Muscle of arm (tissue), 12 donors: Measurements from ENCODE around the gene PAH. TPM values are rescaled to one million over a fixed set of nuclear protein-coding genes. Genes with fewer than 3 reads are reported as not detected.

ENCODE experiments used
- DNase-seq: peaks from one replicate; pipeline ENCODE4 v3.0.0-alpha.2; 2013
- polyA plus RNA-seq, 12 donors: library from polyadenylated mRNA; unstranded; fragments of 120-200 nt; gene quantifications; one replicate each; pipeline ENCODE4 v1.2.1, GENCODE V29; 2013; ENCODE audit not compliant: insufficient read length in 12 of 12

Gene PAH
- polyA plus RNA-seq, 12 donors, result 0.15 to 3.7 (median 0.32) TPM; not detected in 5

DNA sequence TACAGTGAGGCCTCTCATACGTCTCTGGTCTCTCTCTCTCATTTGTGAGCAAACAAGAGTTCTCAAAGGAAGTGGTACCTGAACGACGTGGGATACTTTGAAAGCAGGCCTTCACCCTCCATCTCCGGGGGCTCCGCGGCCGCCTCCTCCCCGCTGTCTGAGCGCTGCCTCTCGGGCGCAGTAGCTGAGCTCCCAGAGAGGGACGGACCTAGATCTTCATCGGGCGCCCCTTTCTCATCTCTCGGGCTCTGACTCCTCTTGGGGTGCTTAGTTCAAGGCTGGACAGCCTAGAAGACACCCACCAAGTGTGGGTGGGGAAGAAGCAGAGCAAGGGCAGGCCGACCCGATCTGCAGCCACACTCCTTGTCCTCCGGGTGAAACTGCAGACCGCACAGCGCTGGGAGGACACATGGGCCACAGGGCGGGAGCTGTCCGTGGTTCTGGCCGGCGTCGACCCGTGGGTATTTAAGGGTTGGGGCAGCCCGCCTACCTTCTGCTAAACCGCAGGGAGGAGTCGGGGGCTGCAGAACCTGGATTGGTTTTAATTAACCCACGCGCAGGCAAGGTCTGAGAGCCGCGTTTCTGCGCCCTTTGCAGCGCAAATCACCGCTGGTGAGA is 92.7 kb downstream of the PAH start:
- peak; percentile 57 for DNase-seq

DNA sequence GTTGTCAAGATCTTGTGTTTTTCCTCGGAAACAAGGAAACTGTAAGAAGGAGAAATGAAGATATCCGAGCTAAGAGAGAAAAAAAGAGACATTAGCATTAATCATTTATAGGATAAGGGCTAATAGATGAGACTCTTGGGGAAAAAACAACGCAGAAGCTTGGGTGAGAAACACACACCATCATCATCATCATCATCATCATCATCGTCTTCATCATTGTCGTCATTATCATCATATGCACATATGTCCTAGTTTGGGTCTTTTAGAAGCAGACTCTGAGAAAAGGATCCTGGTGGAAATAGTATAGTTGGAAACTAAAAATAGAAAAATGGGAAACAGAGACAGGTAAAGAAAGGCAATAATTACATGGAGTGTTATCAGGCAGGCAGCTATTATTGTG is 95.9 kb downstream of the PAH start:
- no peak for DNase-seq

- no peak for DNase-seq
These were observed 100.1 kb downstream of the PAH start for GRCh38 chr12:102816816-102817434.

DNA sequence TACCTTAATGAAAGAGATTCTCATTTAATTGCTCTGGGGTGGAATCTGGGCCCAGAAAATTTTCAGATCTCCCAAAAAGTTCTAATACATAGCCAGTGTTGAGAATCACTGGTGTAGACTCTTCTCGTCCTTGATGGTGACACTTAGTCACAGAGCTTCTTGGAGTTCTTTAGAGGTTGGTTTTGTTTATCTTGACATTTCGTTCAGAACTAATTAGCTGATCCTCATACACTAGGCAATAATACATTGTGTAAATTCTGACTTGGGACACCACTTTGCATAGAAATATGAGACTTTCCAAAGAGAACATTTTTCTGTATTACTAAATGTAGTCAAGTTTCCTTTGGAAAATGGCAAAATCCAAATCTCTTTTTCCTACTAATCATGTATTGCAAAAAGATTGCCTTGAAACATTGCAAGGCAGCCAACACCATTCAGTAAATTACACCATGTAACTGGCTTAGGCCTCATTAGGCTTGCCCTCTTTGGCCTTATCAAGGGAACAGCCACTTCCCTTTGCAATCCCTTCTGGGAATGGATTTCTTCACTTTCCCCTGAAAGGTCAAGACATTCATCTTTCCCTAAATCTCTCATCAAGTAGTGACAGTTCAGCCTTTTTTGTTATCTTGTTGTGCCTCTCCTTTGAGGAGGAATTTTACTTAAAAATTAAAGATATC is 102.2 kb downstream of the PAH start:
- no peak for DNase-seq

- DNase-seq, result no peak
These were observed 104.7 kb downstream of the PAH start for GRCh38 chr12:102812344-102812743.

DNA sequence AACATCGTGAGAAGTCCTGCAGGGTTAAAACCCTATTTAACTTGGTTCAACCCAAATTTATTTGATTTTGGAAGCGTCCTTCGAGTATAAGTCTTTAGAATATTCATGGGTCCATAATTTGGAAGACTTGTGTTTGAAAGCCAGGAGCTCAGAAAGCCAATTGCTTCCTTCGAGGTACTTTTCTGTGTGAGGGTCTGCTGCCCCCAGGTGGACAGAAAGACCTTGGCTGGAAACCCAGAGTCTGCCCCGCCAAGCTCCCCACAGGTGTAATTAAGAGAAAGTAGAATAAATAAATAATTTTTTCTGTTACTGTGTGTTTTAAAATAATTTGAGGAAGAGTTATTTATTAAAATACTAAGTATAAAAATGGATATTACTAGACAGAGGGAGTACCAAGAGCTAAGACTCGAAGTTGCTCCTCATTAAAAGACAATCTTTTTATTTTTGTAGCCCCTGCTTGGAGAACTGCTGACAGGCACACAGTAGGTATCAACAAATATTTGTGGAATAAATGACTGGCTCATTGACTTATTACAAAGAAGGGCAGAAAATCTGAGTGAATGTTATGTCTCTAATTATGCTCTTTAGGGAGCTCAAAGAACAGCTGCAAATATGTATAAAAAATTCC is 105.8 kb downstream of the PAH start:
- DNase-seq, result no peak

GRCh38 chr12:102808412-102808811 is 108.6 kb downstream of the PAH start:
- no peak for DNase-seq

DNA sequence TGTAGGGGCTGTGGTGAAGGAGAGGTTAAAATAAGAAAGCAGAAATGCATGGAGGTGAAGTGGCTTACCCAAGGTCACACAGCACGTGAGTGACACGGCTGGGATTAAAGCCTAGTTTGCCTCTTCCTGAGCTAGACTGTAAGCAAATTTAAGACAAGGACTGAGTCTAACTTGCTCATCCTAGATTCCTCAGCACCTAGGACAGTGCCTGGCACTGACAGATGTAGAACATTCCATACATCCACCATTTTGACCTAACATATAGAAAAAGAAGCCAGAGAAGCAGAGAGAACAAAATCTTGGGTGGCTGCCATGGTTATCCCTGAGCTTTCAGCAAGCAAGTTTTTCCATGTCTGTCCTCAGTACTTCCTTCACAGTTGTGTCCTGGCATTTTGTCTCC is 110.5 kb downstream of the PAH start:
- DNase-seq, result no peak

- DNase-seq, result no peak
These were observed 110.9 kb downstream of the PAH start for GRCh38 chr12:102806110-102806509.

DNA sequence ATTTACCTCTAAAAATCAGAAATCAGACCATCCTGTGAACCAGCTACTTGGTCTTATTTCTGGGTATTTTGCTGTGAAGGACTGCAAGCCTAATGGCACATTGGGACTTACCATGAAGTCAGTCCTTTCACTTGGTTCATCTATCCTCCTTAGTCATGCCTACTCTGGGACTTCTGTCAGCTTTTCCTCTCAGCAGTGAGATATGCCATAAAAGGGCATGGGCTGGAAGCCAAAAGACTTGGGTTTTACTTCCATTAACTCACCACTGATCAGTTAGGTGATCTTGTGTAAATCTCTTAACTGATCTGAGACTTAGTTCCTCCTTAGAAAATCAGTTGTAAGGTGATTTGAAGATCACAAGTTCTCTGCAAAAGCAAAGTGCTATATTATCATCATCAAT is 116.5 kb downstream of the PAH start:
- DNase-seq, result no peak

- no peak for DNase-seq
These were observed 117.8 kb downstream of the PAH start for GRCh38 chr12:102799229-102799628.

GRCh38 chr12:102797528-102797927 is 119.5 kb downstream of the PAH start:
- DNase-seq, result peak; percentile 58

- no peak for DNase-seq
These were observed 123.1 kb downstream of the PAH start for GRCh38 chr12:102793921-102794320.

Other genes starting within 250 kb of the PAH start
- under 1 TPM in 2 of 12 donors, not detected in 10; 0.09 to 0.12 TPM for gene ASCL1, start 40.4 kb upstream of the PAH start, polyA plus RNA-seq